Measurements from ENCODE around the gene LRRC3C. TPM values are rescaled to one million over a fixed set of nuclear protein-coding genes. Genes with fewer than 3 reads are reported as not detected.
"Not testable (repeated sequence)": the region's sequence is repeated elsewhere in the genome, so short reads cannot be mapped to it uniquely, and the experiment has no call there.

The LRRC3C gene
- total and polyA plus RNA-seq, 4 donors = not detected

DNA sequence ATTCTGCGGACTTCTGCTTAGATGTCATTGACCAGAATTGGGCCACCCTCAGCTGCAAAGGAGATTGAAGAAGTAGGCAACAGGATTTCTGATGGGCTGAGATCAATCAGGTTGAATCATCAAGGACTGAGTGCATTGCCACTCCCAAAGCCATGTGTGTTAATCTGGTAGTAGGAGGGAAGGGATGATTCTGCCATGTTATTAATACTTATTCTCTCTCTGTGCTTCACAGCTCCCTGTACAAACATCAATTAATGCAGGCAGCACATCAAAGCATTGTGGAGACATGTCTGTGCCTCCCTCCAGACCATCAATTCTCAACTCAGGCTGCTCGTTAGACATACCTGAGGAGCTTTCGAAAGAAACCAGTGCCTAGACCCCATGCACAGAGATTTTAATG is 11.6 kb downstream of the LRRC3C start:
- Histone ChIP-seq H3K27ac (ENCODE audit: low read depth in 1 of 2, low read length in 2 of 2) (no peak overlapping the region), H3K9me3 (ENCODE audit: control insufficient read depth, low read length) (no peaks in the 10 kb centered on the region), H3K36me3 (ENCODE audit: control insufficient read depth in 1 of 2, insufficient read depth in 2 of 2, low read length in 1 of 2) (no peaks in the 10 kb centered on the region), H3K4me1 (ENCODE audit: control insufficient read depth in 1 of 2, insufficient read depth in 2 of 2, low read length in 2 of 2) (no peaks in the 10 kb centered on the region), H3K4me3 (ENCODE audit: low read length in 2 of 2) (no peak overlapping the region), H3K27me3 (ENCODE audit: control insufficient read depth in 1 of 2, insufficient read depth in 2 of 2, low read length in 1 of 2) (no peaks in the 10 kb centered on the region)
- ATAC-seq (ENCODE audit: low FRiP score) = no peak
- WGBS, 2 donors = 90 to 92% methylated on average over 3 of the region's 3 CpGs
- DNase-seq = no peak
- intact Hi-C loops (cut with DNase I) = no loop called here

DNA sequence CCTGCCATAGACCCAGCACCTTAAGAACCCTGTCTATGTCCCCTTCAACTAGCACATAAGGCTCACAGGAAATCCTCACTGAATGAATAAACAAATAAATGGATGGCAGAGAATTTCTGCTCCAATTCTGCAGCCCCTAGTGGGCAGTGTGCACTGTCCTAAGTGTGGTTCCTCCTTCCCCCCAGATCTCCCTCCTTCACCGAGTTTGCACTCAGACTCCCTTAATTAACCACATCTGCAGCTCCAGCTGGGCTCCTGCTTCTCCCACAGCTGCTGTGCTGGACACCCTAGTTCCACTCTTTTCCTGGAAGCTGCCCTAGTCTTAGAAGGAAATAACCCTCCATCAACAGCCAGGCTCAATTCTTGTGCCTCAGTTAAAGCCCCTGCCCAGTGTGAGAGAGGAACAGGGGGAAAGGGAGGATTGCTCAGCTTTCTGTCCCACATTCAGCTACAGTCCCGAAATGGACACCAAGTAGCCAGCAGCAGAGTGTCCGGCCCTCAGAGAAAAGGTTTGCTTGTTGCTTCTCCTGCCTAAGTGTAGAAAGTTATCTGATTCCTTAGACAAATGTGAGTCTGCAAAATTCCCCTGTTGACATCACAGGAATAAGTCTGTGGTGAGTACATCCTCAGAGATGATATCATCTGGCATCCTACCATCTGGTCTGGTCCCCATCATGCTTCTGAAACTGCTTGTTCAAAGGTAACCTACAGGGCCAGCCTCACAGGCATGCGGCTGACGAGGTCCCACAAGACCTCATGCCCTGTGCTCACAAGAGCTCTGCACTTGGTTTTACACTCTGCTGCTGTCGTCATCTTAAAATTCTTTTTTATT is 12.3 kb downstream of the LRRC3C start:
- Histone ChIP-seq H3K4me3 (ENCODE audit: low read length in 2 of 2) (no peak overlapping the region), H3K27ac (ENCODE audit: low read depth in 1 of 2, low read length in 2 of 2) (no peak overlapping the region), H3K4me1 (ENCODE audit: control insufficient read depth in 1 of 2, insufficient read depth in 2 of 2, low read length in 2 of 2) (no peaks in the 10 kb centered on the region), H3K9me3 (ENCODE audit: control insufficient read depth, low read length) (no peaks in the 10 kb centered on the region), H3K36me3 (ENCODE audit: control insufficient read depth in 1 of 2, insufficient read depth in 2 of 2, low read length in 1 of 2) (no peaks in the 10 kb centered on the region), H3K27me3 (ENCODE audit: control insufficient read depth in 1 of 2, insufficient read depth in 2 of 2, low read length in 1 of 2) (no peaks in the 10 kb centered on the region)
- WGBS, 2 donors = 56 to 63% methylated on average over 6 of the region's 6 CpGs
- intact Hi-C loops (cut with DNase I) = no loop called here
- DNase-seq = no peak
- ATAC-seq (ENCODE audit: low FRiP score) = no peak

DNA sequence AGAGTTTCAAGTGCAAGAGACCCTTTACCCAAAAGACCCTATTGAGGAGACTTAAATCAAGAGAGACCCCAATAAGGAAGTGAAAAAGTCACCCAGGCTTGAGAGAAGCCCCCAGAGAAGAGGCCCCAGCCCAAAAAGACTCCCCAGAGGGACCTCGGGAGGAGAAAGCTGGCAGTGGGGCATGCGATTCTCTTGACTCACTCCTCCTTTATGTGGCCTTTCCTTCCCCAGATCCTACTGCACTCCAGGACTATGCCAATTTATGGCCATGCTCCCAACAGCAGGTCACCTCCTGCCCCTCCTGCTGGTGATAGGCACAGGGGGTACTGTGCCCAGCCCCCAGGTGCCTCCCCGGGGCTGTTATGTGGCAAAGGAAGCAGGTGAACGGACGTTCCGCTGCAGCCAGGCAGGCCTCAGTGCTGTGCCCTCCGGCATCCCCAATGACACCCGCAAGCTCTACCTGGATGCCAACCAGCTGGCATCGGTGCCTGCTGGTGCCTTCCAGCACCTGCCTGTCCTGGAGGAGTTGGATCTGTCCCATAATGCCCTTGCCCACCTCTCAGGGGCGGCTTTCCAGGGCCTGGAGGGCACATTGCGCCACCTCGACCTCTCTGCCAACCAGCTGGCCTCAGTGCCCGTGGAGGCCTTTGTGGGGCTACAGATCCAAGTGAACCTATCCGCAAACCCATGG is 16.3 kb downstream of the LRRC3C start:
- DNase-seq = no peak
- Histone ChIP-seq H3K4me3 (ENCODE audit: low read length in 2 of 2) (no peak overlapping the region), H3K9me3 (ENCODE audit: control insufficient read depth, low read length) (no peaks in the 10 kb centered on the region), H3K27me3 (ENCODE audit: control insufficient read depth in 1 of 2, insufficient read depth in 2 of 2, low read length in 1 of 2) (no peaks in the 10 kb centered on the region), H3K27ac (ENCODE audit: low read depth in 1 of 2, low read length in 2 of 2) (no peak overlapping the region), H3K36me3 (ENCODE audit: control insufficient read depth in 1 of 2, insufficient read depth in 2 of 2, low read length in 1 of 2) (no peaks in the 10 kb centered on the region), H3K4me1 (ENCODE audit: control insufficient read depth in 1 of 2, insufficient read depth in 2 of 2, low read length in 2 of 2) (no peaks in the 10 kb centered on the region)
- 88 to 91% methylated on average over 14 of the region's 14 CpGs for WGBS, 2 donors
- ATAC-seq (ENCODE audit: low FRiP score) = no peak
- intact Hi-C loops (cut with DNase I) = no loop called here

DNA sequence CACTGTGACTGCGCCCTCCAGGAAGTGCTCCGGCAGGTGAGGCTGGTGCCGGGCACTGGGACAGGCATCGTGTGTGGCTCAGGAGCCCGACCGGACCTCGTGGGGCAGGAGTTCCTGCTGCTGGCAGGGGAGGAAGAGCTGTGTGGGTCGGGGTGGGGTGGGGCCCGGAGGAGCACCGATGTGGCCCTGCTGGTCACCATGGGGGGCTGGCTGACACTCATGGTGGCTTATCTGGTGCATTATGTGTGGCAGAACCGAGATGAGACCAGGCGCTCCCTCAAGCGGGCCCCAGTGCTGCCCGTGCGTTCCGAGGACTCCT is 16.8 kb downstream of the LRRC3C start:
- WGBS, 2 donors = 86 to 91% methylated on average over 16 of the region's 16 CpGs
- Histone ChIP-seq H3K4me1 (ENCODE audit: control insufficient read depth in 1 of 2, insufficient read depth in 2 of 2, low read length in 2 of 2) (no peaks in the 10 kb centered on the region), H3K9me3 (ENCODE audit: control insufficient read depth, low read length) (no peaks in the 10 kb centered on the region), H3K36me3 (ENCODE audit: control insufficient read depth in 1 of 2, insufficient read depth in 2 of 2, low read length in 1 of 2) (no peaks in the 10 kb centered on the region), H3K4me3 (ENCODE audit: low read length in 2 of 2) (no peak overlapping the region), H3K27ac (ENCODE audit: low read depth in 1 of 2, low read length in 2 of 2) (no peak overlapping the region), H3K27me3 (ENCODE audit: control insufficient read depth in 1 of 2, insufficient read depth in 2 of 2, low read length in 1 of 2) (no peaks in the 10 kb centered on the region)
- DNase-seq (no peak), ATAC-seq (ENCODE audit: low FRiP score) (no peak)
- intact Hi-C loops (cut with DNase I) = no loop called here

DNA sequence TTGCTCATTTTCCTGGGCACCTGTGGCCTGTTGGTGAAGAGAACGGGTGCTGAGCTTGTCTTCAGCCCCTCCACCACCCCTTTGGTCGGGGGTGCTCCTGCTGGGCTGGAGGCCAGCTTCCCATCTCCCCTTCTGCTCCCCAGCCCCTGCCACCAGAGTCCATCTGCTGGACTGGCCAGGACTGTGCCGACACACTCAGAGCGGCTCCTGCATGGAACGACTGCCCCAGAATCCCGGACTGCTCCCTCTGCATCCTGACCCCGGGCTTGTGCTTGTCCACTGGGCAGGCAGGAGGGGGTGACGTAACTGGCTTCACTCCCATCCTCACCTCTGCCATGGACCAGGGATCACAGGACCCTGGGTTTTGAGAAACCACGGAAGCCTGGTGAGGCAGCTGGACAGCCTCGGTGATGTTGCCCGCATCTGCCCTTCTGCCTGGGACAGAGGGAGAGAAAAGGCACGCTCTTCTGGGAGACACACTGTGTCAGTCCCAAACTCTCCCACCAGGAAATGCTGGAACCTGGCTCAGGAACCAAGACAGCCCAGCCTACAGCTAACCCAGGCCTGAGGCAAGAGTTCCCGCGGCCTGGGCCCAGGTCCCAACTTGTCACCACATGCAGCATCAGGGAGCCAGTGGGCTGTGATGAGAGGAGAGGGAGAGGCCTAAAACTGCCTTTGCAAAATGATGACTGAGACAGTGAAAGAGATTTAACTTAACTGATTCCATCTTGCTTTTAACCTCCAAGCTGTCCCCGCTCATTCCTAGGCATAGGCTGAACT is 19.2 kb downstream of the LRRC3C start:
- H3K4me1 ChIP-seq (ENCODE audit: control insufficient read depth in 1 of 2, insufficient read depth in 2 of 2, low read length in 2 of 2) = no peaks in the 10 kb centered on the region
- 85% methylated on average over 15 of the region's 15 CpGs for WGBS, 2 donors
- no peak overlapping the region for H3K4me3 ChIP-seq (ENCODE audit: low read length in 2 of 2)
- DNase-seq (no peak), ATAC-seq (ENCODE audit: low FRiP score) (no peak)
- intact Hi-C loops (cut with DNase I) = no loop called here
- no peaks in the 10 kb centered on the region for H3K9me3 ChIP-seq (ENCODE audit: control insufficient read depth, low read length)
- H3K27ac ChIP-seq (ENCODE audit: low read depth in 1 of 2, low read length in 2 of 2) = no peak overlapping the region
- H3K27me3 ChIP-seq (ENCODE audit: control insufficient read depth in 1 of 2, insufficient read depth in 2 of 2, low read length in 1 of 2) = no peaks in the 10 kb centered on the region
- H3K36me3 ChIP-seq (ENCODE audit: control insufficient read depth in 1 of 2, insufficient read depth in 2 of 2, low read length in 1 of 2) = no peaks in the 10 kb centered on the region

DNA sequence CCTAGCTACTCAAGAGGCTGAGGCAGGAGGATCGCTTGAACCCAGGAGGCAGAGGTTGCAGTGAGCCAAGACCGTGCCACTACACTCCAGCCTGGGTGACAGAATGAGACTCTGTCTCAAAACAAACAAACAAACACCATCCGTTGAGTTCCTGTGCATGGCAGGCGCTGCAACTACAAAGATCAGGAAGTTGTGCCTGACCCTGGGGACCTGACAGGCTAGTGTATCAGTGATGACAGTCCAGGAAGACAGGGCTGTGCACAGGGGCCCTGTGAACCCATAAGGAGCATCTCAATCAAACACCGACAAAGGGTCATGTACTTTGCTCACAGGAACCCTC is 20.9 kb downstream of the LRRC3C start:
- H3K27ac ChIP-seq (ENCODE audit: low read depth in 1 of 2, low read length in 2 of 2); H3K36me3 ChIP-seq (ENCODE audit: control insufficient read depth in 1 of 2, insufficient read depth in 2 of 2, low read length in 1 of 2); H3K9me3 ChIP-seq (ENCODE audit: control insufficient read depth, low read length); intact Hi-C loops (cut with DNase I); ATAC-seq (ENCODE audit: low FRiP score); DNase-seq; H3K4me3 ChIP-seq (ENCODE audit: low read length in 2 of 2); H3K4me1 ChIP-seq (ENCODE audit: control insufficient read depth in 1 of 2, insufficient read depth in 2 of 2, low read length in 2 of 2); H3K27me3 ChIP-seq (ENCODE audit: control insufficient read depth in 1 of 2, insufficient read depth in 2 of 2, low read length in 1 of 2): not testable (repeated sequence)
- WGBS, 2 donors = 89% methylated on average over 5 of the region's 5 CpGs

DNA sequence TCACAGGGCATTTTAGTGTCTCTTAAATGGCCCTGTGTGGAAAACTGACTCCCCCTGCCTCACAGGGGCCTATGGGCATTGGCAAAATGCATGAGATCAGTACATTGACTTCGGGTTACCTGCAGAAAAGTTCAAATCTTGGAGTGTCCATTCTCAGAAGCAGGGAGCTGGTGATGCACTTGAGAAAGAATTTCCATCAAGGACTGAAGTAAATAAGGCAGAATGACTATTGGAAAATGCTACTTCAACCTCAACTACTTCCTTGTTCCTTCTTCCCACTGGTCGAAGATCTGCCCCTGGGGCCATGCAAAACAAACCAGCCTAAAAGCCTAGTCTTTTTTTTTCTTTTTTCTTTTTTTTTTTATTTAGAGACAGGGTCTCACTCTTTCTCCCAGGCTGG is 21.5 kb downstream of the LRRC3C start:
- no peaks in the 10 kb centered on the region for H3K27me3 ChIP-seq (ENCODE audit: control insufficient read depth in 1 of 2, insufficient read depth in 2 of 2, low read length in 1 of 2)
- no peaks in the 10 kb centered on the region for H3K4me1 ChIP-seq (ENCODE audit: control insufficient read depth in 1 of 2, insufficient read depth in 2 of 2, low read length in 2 of 2)
- no peak for DNase-seq
- H3K27ac ChIP-seq (ENCODE audit: low read depth in 1 of 2, low read length in 2 of 2) = no peak overlapping the region
- intact Hi-C loops (cut with DNase I) = no loop called here
- H3K9me3 ChIP-seq (ENCODE audit: control insufficient read depth, low read length) = no peaks in the 10 kb centered on the region
- 84 to 89% methylated on average over 2 of the region's 2 CpGs for WGBS, 2 donors
- no peak for ATAC-seq (ENCODE audit: low FRiP score)
- H3K4me3 ChIP-seq (ENCODE audit: low read length in 2 of 2) = no peak overlapping the region
- no peaks in the 10 kb centered on the region for H3K36me3 ChIP-seq (ENCODE audit: control insufficient read depth in 1 of 2, insufficient read depth in 2 of 2, low read length in 1 of 2)

DNA sequence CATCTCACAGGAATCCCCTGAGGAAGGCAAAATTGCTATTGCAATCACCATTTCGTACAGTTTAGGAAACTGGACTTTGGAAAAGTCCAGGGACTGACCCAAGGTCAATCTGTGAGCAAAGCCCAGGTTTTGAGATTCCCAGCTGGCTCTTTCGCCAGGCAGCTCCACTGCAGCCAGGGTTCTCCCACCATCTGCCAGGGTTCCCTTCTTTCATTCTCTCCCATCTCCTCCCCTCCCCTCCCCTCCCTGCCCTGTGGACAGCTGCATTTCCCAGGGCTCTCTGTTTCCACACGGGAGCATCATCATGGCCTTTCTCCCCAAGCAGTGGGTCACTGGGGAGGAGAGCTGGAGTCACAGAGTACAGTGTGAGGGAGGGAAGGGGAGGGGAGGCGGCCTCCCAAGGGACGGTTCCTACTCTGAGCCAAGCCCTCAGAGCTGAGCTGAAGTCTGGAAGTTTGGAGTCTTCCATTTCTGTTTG is 23.4 kb downstream of the LRRC3C start:
- intact Hi-C loops (cut with DNase I) = no loop called here
- 50 to 54% methylated on average over 5 of the region's 5 CpGs for WGBS, 2 donors
- H3K27me3 ChIP-seq (ENCODE audit: control insufficient read depth in 1 of 2, insufficient read depth in 2 of 2, low read length in 1 of 2) = no peaks in the 10 kb centered on the region
- H3K4me3 ChIP-seq (ENCODE audit: low read length in 2 of 2) = no peak overlapping the region
- H3K4me1 ChIP-seq (ENCODE audit: control insufficient read depth in 1 of 2, insufficient read depth in 2 of 2, low read length in 2 of 2) = no peaks in the 10 kb centered on the region
- ATAC-seq (ENCODE audit: low FRiP score) = no peak
- no peak for DNase-seq
- H3K27ac ChIP-seq (ENCODE audit: low read depth in 1 of 2, low read length in 2 of 2) = no peak overlapping the region
- H3K9me3 ChIP-seq (ENCODE audit: control insufficient read depth, low read length) = no peaks in the 10 kb centered on the region
- no peaks in the 10 kb centered on the region for H3K36me3 ChIP-seq (ENCODE audit: control insufficient read depth in 1 of 2, insufficient read depth in 2 of 2, low read length in 1 of 2)

Data from aorta (tissue), 5 donors.